HG02623 (cell line): Measurements from ENCODE around the gene KRT31.
"Not testable (repeated sequence)": the region's sequence is repeated elsewhere in the genome, so short reads cannot be mapped to it uniquely, and the experiment has no call there.

Experiments used
- ATAC-seq: cut with Tn5 transposase; IDR thresholded peaks from one replicate; pipeline ENCODE4 v1.9.1; 2021; ENCODE audit warnings: moderate library complexity; ENCODE audit not compliant: unreplicated experiment

The KRT31 gene

DNA sequence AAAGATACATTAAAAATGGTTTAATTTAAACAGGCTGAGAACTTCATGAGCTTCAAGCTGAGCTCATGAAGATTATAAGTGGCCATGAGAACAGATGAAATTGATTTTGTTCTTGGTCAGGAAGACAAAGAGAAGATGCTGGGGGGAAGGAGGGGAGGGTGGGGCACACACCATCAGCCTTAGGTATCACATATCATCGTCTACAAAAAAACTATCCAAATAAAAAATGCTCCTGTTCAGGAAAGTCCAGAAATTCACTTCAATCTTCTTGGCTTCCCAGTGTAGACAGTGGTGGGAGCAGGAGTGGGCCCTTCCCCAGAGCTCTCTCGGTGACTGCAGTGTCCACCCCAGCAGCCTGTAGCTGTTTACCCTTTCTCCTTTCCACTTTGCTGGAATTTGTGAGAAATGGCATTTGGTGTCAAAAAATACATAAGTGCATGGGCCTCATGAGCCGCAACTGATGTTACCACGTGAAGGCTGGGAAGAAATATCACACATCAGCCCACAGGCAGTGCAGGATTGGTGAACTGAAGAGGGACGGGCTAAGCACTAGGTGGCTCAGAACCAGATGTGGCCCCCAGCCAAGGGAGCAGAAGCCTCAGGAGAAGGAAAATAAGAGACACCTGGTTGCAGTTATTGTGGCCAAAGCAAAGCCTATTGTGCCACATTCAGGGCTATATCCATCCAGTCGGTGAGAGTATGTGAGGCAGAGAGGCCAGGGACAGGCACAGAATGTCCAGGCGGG, 20.9 kb upstream of the KRT31 start:
- ATAC-seq, result no peak

DNA sequence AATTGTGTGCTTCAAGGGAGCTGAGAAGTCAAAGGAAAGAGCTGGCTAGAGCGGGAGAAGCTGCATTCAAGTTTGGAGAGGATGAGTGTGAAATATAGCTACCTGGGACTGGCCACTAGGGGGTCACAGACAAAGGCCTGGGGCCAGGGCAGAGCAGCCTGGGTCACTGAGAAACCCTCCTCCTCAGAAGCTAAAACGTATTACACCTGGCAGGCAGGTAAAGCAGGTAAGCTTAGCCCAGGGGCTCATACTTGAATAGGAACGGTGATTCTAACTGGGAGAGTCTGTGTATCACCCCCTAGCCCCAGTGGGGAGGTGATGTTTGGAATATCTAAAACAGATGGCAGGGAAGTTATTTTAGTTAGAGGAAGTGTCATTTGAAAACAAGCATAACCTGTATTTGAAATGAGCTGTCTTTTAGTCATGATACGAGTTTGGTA, 20.2 kb upstream of the KRT31 start:
- no peak for ATAC-seq

DNA sequence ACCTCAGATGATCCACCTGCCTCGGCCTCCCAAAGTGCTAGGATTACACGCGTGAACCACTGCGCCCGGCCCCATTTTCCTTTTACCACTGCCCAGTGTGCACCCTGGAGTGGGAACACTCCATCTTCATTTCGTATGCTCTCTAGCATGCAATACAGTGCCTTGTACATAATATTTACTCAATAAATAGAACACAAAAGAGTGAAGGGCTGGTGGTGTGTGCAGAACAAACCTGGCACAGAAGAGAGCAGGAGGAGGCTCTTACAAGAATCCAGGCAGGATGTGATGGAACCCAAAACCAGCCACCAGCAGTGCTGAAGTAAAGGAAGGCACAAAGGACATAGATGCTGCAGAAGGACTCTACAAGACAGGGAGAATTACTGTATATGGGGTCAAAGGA, 19.7 kb upstream of the KRT31 start:
- ATAC-seq, result no peak

DNA sequence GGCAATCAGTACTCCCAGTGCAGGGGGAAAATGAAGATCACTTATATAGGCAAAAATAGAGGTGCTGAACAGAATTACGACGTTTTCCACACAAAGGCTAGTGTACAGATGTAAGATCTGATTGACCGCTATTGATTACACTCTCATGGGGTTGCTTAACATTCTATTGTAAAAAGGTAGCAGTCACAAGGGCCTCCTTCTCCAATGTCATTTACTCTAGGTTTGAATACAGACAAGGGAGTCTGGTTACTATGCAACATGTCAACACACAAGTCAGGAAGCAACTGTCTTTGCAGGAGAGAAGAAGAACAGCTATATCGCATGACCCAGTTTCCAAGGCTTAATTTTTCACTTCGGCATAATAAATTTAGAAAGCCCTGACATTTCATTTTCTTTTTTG, 19.1 kb upstream of the KRT31 start:
- no peak for ATAC-seq

- no peak for ATAC-seq
Measured at GRCh38 chr17:41415833-41416335, 18.5 kb upstream of the KRT31 start.

GRCh38 chr17:41415411-41415810, 18.0 kb upstream of the KRT31 start:
- ATAC-seq, result no peak

- ATAC-seq, result no peak
Measured at GRCh38 chr17:41413982-41414381, 16.6 kb upstream of the KRT31 start.

GRCh38 chr17:41413353-41413957, 16.0 kb upstream of the KRT31 start:
- no peak for ATAC-seq

DNA sequence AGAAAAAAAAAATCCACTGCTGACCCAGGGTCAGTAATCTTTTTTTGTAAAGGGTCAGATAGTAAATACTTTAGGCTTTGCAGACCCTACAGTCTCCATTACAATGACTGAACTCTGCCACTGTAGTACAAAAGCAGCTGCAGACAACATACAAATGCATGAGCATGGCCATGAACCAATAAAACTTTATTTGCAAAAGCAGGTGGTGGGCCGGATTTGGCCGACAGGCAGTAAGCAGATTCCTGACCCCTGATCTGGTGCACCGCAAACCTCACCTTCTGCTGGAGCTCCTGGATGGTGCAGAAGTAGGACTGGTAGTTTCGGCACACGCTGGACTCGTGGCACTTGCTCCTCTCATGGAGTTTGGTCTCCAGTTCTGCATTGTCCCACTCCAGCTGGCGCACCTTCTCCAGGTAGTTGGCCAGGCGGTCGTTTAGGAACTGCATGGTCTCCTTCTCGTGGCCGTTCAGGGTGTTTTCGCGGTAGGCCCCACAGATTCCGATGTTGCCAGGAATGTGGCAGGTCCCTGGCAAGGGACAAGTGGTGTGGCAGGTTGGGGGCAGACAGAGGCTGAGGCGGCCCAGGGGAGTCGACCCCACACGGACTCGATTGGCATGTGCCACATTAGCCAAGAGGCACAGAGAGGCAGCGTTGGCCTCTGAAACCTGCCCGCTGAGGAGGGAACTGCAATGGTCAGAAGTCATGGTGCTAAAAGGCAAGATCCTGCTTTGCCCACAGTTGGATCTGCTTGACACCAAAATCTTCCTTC, 13.8 kb upstream of the KRT31 start:
- ATAC-seq, result no peak

DNA sequence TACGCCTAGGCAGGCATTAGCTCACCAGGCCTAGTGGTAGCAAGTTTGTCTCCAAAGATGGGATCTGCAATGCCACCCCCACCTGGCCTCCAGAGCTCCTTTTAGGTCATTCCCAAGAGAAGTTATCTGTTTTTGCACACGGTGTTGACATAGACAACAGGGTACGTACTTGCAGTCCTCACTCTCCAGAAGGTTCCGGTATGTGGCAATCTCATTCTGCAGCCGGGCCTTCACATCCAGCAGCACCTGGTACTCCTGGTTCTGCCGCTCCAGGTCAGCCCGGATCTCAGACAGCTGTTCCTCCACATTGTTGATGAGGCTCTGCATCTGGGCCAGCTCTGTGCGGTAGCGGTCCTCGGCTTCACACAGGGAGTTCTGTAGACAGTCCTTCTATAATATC, 9.8 kb upstream of the KRT31 start:
- no peak for ATAC-seq

GRCh38 chr17:41406205-41406604, 8.8 kb upstream of the KRT31 start:
- no peak for ATAC-seq

DNA sequence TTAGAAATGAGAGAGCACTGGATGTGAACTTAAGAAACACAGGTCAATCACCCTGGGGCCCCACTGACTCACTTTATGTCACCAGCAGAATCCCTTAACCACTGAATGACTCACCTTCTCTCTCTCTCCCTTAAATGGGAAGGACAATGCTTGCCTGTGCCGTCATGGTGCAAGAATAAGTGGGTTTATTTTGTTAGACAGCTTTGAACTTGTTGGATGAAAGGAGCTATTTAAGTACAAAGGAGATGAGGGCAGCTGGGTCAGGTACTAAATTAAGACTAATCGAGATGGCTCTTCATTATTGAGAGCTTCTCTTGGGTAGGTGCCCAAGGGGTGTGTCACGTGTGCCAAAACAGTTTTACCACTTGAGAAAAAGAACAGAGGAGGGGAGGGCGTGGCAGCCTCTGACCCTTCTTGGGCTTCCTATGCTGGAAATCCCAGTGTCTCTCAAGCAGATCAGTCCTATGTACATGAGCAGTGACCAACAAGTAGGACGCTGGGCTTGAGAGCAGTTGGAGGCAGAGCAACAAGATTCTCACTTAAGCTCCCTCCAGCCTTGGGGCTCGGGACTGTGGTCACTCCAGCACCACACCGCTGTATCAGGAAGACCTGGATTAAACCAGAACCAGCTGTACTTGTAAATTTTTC, 6.7 kb upstream of the KRT31 start:
- no peak for ATAC-seq

- ATAC-seq, result no peak
Measured at GRCh38 chr17:41403404-41404023, 6.1 kb upstream of the KRT31 start.

DNA sequence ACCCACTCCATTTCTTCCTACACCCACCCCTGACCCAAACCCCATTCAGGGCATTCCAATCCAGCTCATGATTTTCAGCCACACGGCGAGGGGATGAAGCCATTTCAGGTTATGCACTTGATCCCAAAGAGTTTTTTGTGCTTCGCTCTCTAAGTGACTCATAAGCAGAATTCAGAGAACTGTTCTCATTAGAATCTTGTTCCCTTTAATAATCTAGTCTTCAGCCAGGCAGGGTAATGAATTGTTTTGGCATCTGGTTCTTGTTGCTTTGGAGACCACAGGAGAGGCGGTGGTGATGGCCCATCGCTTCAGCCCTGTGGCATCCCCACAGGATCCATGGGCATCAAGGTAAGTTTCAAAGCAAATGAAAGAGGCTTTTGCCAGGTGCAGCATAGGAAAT, 4.8 kb upstream of the KRT31 start:
- no peak for ATAC-seq

- no peak for ATAC-seq
Measured at GRCh38 chr17:41396340-41396739, 1.1 kb downstream of the KRT31 start.

DNA sequence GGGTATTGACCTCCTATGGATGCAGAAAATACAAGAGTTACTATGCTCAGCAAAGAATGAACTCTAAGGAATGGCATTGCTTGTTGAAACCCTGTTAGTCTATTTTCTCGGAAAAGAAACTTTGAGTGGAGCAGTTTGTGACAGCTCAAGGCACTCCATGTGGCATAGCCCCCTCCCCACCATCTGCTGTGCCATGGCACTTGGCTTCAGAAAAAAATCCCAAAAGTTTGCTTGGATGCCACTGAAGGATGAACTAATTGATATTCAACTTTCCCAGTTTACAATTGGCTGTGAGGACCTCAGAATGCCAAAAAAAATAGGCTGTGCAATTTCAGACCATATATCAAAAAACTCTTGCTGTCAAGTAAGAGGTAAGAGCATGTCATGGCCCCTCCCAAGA, 1.8 kb downstream of the KRT31 start:
- no peak for ATAC-seq

GRCh38 chr17:41395044-41395443, 2.4 kb downstream of the KRT31 start:
- not testable (repeated sequence) for ATAC-seq

- no peak for ATAC-seq
Measured at GRCh38 chr17:41394254-41394996, 3.0 kb downstream of the KRT31 start.

DNA sequence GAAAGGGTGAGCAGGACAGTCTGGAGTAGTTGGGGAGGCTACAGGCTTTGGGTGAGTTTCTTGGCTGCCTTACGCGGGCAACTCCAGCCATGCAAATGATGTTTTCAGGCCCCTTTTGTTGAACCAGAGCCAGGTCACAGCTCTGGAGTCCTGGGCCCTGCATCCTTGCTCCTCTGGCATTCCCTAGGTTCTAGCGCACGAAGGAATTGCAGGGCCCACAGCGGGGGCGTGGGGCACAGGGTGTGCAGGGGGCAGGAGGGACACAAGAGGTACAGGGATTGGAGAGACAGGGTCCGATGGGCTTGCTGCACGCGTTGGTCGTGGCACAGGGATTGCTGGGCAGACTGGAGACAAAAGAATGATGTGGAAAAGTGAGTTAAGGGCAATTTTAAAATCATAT, 3.6 kb downstream of the KRT31 start:
- ATAC-seq, result no peak

DNA sequence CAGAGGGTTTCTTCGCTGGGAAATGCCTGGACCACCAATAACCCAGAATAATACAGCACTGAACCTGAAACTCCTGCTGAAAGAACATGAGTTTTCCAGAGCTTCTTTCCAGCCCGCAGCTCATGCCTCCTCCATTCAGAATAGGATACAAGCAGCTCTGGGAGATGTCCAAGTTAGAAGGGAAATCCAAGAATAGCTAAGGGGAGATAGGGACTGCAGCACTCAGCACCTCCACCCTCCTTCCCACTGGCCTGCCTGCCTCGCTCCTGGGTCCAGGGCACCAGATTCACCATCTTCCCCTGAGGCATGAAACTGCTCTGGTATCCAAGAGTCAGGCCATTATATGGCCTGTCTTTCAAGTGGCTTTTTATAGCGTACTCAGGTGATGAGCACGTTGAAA, 4.1 kb downstream of the KRT31 start:
- no peak for ATAC-seq
